Caco-2 (cell line): ENCODE measurements around the gene ATXN7L2. TPM values are rescaled to one million over a fixed set of nuclear protein-coding genes. Genes with fewer than 3 reads are reported as not detected.
A peak's percentile ranks its signal among the peaks of the same experiment; 100 is the strongest.

Experiments used
- BruUV-seq: library from RNA; stranded (reverse); fragments of 400-500 nt; replicated peaks from 2 replicates; lab custom pipeline; 2021; lab: Mats Ljungman, UMichigan
- CTCF ChIA-PET: fragments of 300-600 bp; sonication (Branson Sonifier 250); formaldehyde crosslinking; loops from one replicate; lab custom pipeline; 2022; ENCODE audit warnings: antibody characterized with exemption; lab: Charles Lee
- POLR2A ChIA-PET: fragments of 300-600 bp; sonication (Branson Sonifier 250); formaldehyde crosslinking; loops from one replicate; lab custom pipeline; 2022; ENCODE audit warnings: antibody characterized with exemption; lab: Charles Lee
- DNase-seq, 2 experiments: peaks; one replicate each; pipeline versions ENCODE4 v3.0.0 to v3.0.0-alpha.2; 2020 to 2022
- H3K27me3 ChIP-seq: replicated peaks from 2 replicates; pipeline ENCODE4 v1.6.0; 2011; ENCODE audit warnings: low read length; ENCODE audit not compliant: control insufficient read depth, insufficient read depth
- H3K36me3 ChIP-seq: 2 replicates; pipeline ENCODE4 v1.5.1; 2011; ENCODE audit warnings: low read length; ENCODE audit not compliant: control insufficient read depth, insufficient read depth
- H3K4me1 ChIP-seq: fragments of 250-450 bp; sonication (Bioruptor Pico); 2 replicates; pipeline ENCODE4 v1.5.1; 2020; ENCODE audit warnings: mild to moderate bottlenecking
- H3K4me3 ChIP-seq: 2 replicates; pipeline ENCODE4 v1.5.1; 2011; ENCODE audit warnings: low read depth, mild to moderate bottlenecking, control low read depth, low read length
- H3K9me3 ChIP-seq: fragments of 250-450 bp; sonication (Bioruptor Pico); 2 replicates; pipeline ENCODE4 v1.5.1; 2020; ENCODE audit warnings: mild to moderate bottlenecking, moderate library complexity
- H3K27ac Mint-ChIP-seq: one replicate; pipeline ENCODE4 v1.8.0; 2022; ENCODE audit warnings: mixed read lengths; ENCODE audit not compliant: unreplicated experiment
- H3K27me3 Mint-ChIP-seq: one replicate; pipeline ENCODE4 v1.8.0; 2022; ENCODE audit warnings: mixed read lengths; ENCODE audit not compliant: insufficient read depth, unreplicated experiment
- H3K36me3 Mint-ChIP-seq: one replicate; pipeline ENCODE4 v1.8.0; 2022; ENCODE audit warnings: mild to moderate bottlenecking, mixed read lengths; ENCODE audit not compliant: insufficient read depth, unreplicated experiment
- H3K4me1 Mint-ChIP-seq: one replicate; pipeline ENCODE4 v1.8.0; 2022; ENCODE audit warnings: low read depth, mixed read lengths; ENCODE audit not compliant: unreplicated experiment
- H3K4me3 Mint-ChIP-seq: one replicate; pipeline ENCODE4 v1.8.0; 2022; ENCODE audit warnings: mild to moderate bottlenecking, moderate library complexity, mixed read lengths; ENCODE audit not compliant: unreplicated experiment
- H3K9me3 Mint-ChIP-seq: one replicate; pipeline ENCODE4 v1.8.0; 2022; ENCODE audit warnings: mixed read lengths; ENCODE audit not compliant: unreplicated experiment
- intact Hi-C: fragments of 100-400 bp; cut with micrococcal nuclease; formaldehyde crosslinking; loops from one replicate; pipeline ENCODE4 v1.10.0; 2022; ENCODE audit not compliant: unreplicated experiment
- total RNA-seq: library from RNA; stranded (reverse); gene quantifications from 2 replicates; pipeline ENCODE4 v1.2.3, GENCODE V29; 2022
- TF ChIP-seq, protein P1 (sequence below), 2 experiments: fragments of 200-600 bp in 1 of 2; IDR thresholded peaks; 1 replicate in 1 of 2; 2 replicates in 1 of 2; pipeline versions ENCODE4 v1.5.1 to v1.8.0; 2011 to 2022; ENCODE audit warnings: antibody characterized with exemption in 1 of 2, control low read depth in 1 of 2, inconsistent platforms in 1 of 2, low read depth in 1 of 2, low read length in 1 of 2, mild to moderate bottlenecking in 1 of 2, moderate library complexity in 1 of 2; ENCODE audit not compliant: insufficient read depth in 1 of 2, severe bottlenecking in 1 of 2, unreplicated experiment in 1 of 2

ATXN7L2 gene
- total RNA-seq, 1 experiment from 2014 or later: 4.0 TPM

DNA sequence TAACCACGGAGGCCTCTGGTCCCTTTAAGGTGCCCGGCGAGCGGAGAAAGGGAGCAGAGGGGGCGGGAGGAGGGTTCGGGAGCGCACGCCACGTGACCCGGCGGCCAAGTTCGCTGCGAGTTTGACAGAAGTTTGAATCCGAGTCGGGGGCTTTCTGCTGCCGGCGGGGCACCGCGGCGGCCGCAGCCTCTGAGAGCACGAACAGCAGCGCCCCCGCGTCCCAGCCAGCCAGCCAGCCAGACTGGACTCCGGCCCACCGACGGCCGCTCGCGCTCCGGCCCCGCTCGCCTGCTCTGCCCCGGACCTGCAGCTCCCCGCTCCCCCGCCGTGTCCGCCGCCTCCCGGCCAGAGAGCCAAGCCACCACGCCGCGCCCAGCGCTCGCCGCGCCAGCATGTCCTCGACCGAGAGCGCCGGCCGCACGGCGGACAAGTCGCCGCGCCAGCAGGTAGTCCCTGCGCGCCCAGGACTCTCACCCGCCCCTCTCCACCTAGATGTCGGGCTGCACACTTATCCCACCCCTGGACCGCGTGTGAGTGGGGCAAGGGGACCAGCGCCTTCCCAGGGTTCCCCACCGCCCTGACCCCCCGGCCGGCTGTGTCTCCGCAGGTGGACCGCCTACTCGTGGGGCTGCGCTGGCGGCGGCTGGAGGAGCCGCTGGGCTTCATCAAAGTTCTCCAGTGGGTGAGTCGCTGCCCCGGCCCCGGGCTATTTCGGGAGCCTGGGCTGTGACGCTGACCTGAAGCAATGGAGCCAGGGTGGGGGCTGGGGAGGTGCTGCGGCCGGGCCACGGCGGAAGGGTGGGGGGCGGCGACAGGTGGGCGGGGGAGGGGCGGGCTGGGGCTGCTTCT, 17.0 kb upstream of the ATXN7L2 start, which contains the start of gene SYPL2:
SYPL2 (plus strand) TSS at position 95 of the 849 bp plus-strand sequence; CDS start at position 393, 298 bp downstream.
- H3K4me3 ChIP-seq: peak within 1 kb of the TSS; percentile 47
- Mint-ChIP-seq H3K36me3 (no peaks in the 10 kb centered on the region), H3K4me3 (peak within 1 kb of the TSS; percentile 64), H3K4me1 (peaks cover 10% of the 10 kb centered on the region), H3K27me3 (peaks cover 18% of the 10 kb centered on the region), H3K27ac (no peak within 1 kb of the TSS), H3K9me3 (no peaks in the 10 kb centered on the region)
- intact Hi-C loops: no loop called here
- DNase-seq: peak in 1 of 2 experiments; percentile 43
- no peaks in the 10 kb centered on the region for H3K36me3 ChIP-seq
- CTCF ChIA-PET: no interaction called here
- TF ChIP-seq, protein P1, sequence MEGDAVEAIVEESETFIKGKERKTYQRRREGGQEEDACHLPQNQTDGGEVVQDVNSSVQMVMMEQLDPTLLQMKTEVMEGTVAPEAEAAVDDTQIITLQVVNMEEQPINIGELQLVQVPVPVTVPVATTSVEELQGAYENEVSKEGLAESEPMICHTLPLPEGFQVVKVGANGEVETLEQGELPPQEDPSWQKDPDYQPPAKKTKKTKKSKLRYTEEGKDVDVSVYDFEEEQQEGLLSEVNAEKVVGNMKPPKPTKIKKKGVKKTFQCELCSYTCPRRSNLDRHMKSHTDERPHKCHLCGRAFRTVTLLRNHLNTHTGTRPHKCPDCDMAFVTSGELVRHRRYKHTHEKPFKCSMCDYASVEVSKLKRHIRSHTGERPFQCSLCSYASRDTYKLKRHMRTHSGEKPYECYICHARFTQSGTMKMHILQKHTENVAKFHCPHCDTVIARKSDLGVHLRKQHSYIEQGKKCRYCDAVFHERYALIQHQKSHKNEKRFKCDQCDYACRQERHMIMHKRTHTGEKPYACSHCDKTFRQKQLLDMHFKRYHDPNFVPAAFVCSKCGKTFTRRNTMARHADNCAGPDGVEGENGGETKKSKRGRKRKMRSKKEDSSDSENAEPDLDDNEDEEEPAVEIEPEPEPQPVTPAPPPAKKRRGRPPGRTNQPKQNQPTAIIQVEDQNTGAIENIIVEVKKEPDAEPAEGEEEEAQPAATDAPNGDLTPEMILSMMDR (IDR thresholded peaks at IDR 0.05; ENCODE audit: insufficient read depth in 1 of 2, low read depth in 1 of 2, low read length in 1 of 2, severe bottlenecking in 1 of 2, unreplicated experiment in 1 of 2): no peak
- H3K9me3 ChIP-seq: no peaks in the 10 kb centered on the region
- no peaks in the 10 kb centered on the region; the same call in 1 of the 2 replicates for H3K27me3 ChIP-seq
- BruUV-seq: no TSS peak
- H3K4me1 ChIP-seq: no peaks in the 10 kb centered on the region
- POLR2A ChIA-PET: no interaction called here

DNA sequence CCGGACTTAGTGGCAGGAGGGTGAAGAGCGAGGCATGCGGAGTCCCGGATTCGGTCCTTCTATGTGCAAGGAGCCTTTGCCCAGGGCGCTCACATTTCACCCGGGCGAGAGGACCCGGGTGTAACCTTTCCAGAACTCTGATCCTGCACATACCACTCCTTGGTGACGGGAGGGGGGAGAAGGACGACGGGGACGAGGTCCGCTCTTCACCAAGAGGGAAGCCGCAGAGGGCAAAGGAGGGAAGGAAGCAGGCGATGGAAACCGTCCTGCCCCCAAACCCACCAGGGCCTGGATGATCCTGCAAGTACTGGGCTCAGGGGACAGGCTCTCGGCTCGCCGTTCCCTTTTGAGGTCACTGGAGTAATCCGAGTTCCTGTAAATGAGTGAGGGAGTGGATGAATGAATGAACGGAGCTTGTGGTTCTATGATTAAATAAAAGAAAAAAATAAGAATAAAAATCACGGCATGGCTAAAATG, 16.4 kb upstream of the ATXN7L2 start:
- intact Hi-C loops: no loop called here
- CTCF ChIA-PET: no interaction called here
- TF ChIP-seq, protein P1 (IDR thresholded peaks at IDR 0.05; ENCODE audit: insufficient read depth in 1 of 2, low read depth in 1 of 2, low read length in 1 of 2, severe bottlenecking in 1 of 2, unreplicated experiment in 1 of 2): no peak
- Mint-ChIP-seq H3K9me3 (no peaks in the 10 kb centered on the region), H3K27ac (no peak overlapping the region), H3K4me3 (peak overlapping the region; percentile 22), H3K4me1 (peaks cover 10% of the 10 kb centered on the region), H3K36me3 (no peaks in the 10 kb centered on the region), H3K27me3 (peaks cover 13% of the 10 kb centered on the region)
- BruUV-seq: no TSS peak
- H3K27me3 ChIP-seq: no peaks in the 10 kb centered on the region; the same call in 1 of the 2 replicates
- H3K4me1 ChIP-seq: no peaks in the 10 kb centered on the region
- no peaks in the 10 kb centered on the region for H3K36me3 ChIP-seq
- H3K4me3 ChIP-seq: no peak overlapping the region
- POLR2A ChIA-PET: no interaction called here
- no peak for DNase-seq
- H3K9me3 ChIP-seq: no peaks in the 10 kb centered on the region

DNA sequence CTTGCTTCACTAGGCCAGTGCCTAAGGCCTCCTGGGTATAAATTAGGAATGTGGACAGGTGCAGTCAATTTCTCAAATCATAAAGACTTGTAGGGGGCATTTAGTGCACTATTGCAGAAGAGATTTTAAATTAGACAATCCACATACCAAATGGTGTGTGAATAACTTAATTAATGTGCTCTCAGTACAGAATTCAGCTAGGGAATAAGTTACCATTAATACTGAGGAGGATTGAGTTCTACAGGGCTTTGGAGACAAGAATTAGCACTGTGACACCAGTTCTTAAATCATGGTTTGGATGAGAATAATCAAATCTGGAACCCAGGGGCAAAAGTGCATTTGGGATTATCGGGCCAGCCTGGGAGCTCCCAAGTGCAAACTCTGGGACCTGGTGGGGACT, 15.6 kb upstream of the ATXN7L2 start:
- Histone ChIP-seq H3K4me3 (no peak overlapping the region), H3K4me1 (no peaks in the 10 kb centered on the region), H3K9me3 (no peaks in the 10 kb centered on the region), H3K36me3 (no peaks in the 10 kb centered on the region), H3K27me3 (no peaks in the 10 kb centered on the region; the same call in 1 of the 2 replicates)
- no peaks in the 10 kb centered on the region for H3K36me3 Mint-ChIP-seq
- no peak for DNase-seq
- BruUV-seq: no TSS peak
- peaks cover 10% of the 10 kb centered on the region for H3K4me1 Mint-ChIP-seq
- POLR2A ChIA-PET: no interaction called here
- H3K27ac Mint-ChIP-seq: no peak overlapping the region
- TF ChIP-seq, protein P1 (IDR thresholded peaks at IDR 0.05; ENCODE audit: insufficient read depth in 1 of 2, low read depth in 1 of 2, low read length in 1 of 2, severe bottlenecking in 1 of 2, unreplicated experiment in 1 of 2): no peak
- intact Hi-C loops: no loop called here
- CTCF ChIA-PET: no interaction called here
- no peak overlapping the region for H3K4me3 Mint-ChIP-seq
- H3K27me3 Mint-ChIP-seq: peaks cover 16% of the 10 kb centered on the region
- no peaks in the 10 kb centered on the region for H3K9me3 Mint-ChIP-seq
